HL-60 (cell line): Measurements from ENCODE around the gene SYT7.

Source experiments
- DNase-seq, 2 experiments: peaks; one replicate each; pipeline ENCODE4 v3.0.0-alpha.2; 2010 to 2020; ENCODE audit warnings: low read depth in 1 of 2, low spot score in 1 of 2
- H3K27ac ChIP-seq: fragments of 250-450 bp; sonication (Bioruptor Pico); replicated peaks from 2 replicates; pipeline ENCODE4 v1.5.1; 2020; ENCODE audit warnings: mild to moderate bottlenecking, moderate library complexity
- H3K27me3 ChIP-seq: fragments of 250-450 bp; sonication (Bioruptor Pico); 2 replicates; pipeline ENCODE4 v1.5.1; 2021; ENCODE audit warnings: mild to moderate bottlenecking, moderate library complexity; ENCODE audit not compliant: insufficient read depth, poor library complexity, severe bottlenecking
- H3K4me3 ChIP-seq: replicated peaks from 2 replicates; pipeline ENCODE4 v1.5.1; 2011; ENCODE audit warnings: mild to moderate bottlenecking, control low read depth, low read length; ENCODE audit not compliant: insufficient read depth
- GABPA ChIP-seq: IDR thresholded peaks from 2 replicates; pipeline ENCODE4 v1.6.1; 2012; ENCODE audit warnings: low read depth
- POLR2AphosphoS5 ChIP-seq: IDR thresholded peaks from 2 replicates; pipeline ENCODE4 v1.6.1; 2012; ENCODE audit warnings: low read depth
- SPI1 ChIP-seq: IDR thresholded peaks from 2 replicates; pipeline ENCODE4 v1.6.1; 2012; ENCODE audit warnings: low read depth, mild to moderate bottlenecking, borderline replicate concordance
- TF ChIP-seq, protein P1 (sequence below): IDR thresholded peaks from 2 replicates; pipeline ENCODE4 v1.6.1; 2012; ENCODE audit warnings: low read depth; ENCODE audit not compliant: insufficient replicate concordance
- TF ChIP-seq, protein P2 (sequence below): IDR thresholded peaks from one replicate; pipeline ENCODE4 v1.5.1; 2011; ENCODE audit warnings: low read length, control low read depth, inconsistent platforms; ENCODE audit not compliant: insufficient read depth

Gene SYT7

DNA sequence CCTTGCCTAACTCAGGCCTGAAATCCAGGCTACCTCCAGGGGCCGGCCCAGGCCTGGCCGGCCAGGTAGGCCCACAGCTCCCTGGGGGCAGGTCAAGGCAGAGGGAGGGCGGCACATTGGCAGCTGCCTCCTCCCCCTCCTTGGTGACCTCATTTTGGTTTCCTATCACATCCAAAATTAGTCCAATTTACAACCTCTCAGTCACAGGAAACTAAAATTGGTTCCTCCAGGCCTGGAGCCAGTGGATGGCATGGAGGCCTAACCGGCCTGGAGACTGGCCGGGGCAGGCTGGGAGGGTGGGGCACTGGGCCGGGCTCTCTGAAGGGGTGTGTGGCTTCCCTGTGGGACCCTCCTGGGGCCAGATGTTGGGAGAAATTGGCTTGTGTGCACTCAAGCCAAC is 36.4 kb downstream of the SYT7 start:
- no peak overlapping the region for H3K4me3 ChIP-seq
- no peak for DNase-seq
- TF ChIP-seq POLR2AphosphoS5 (no peak), GABPA (no peak), SPI1 (no peak)
- TF ChIP-seq, protein P1, sequence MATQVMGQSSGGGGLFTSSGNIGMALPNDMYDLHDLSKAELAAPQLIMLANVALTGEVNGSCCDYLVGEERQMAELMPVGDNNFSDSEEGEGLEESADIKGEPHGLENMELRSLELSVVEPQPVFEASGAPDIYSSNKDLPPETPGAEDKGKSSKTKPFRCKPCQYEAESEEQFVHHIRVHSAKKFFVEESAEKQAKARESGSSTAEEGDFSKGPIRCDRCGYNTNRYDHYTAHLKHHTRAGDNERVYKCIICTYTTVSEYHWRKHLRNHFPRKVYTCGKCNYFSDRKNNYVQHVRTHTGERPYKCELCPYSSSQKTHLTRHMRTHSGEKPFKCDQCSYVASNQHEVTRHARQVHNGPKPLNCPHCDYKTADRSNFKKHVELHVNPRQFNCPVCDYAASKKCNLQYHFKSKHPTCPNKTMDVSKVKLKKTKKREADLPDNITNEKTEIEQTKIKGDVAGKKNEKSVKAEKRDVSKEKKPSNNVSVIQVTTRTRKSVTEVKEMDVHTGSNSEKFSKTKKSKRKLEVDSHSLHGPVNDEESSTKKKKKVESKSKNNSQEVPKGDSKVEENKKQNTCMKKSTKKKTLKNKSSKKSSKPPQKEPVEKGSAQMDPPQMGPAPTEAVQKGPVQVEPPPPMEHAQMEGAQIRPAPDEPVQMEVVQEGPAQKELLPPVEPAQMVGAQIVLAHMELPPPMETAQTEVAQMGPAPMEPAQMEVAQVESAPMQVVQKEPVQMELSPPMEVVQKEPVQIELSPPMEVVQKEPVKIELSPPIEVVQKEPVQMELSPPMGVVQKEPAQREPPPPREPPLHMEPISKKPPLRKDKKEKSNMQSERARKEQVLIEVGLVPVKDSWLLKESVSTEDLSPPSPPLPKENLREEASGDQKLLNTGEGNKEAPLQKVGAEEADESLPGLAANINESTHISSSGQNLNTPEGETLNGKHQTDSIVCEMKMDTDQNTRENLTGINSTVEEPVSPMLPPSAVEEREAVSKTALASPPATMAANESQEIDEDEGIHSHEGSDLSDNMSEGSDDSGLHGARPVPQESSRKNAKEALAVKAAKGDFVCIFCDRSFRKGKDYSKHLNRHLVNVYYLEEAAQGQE = no peak
- TF ChIP-seq, protein P2, sequence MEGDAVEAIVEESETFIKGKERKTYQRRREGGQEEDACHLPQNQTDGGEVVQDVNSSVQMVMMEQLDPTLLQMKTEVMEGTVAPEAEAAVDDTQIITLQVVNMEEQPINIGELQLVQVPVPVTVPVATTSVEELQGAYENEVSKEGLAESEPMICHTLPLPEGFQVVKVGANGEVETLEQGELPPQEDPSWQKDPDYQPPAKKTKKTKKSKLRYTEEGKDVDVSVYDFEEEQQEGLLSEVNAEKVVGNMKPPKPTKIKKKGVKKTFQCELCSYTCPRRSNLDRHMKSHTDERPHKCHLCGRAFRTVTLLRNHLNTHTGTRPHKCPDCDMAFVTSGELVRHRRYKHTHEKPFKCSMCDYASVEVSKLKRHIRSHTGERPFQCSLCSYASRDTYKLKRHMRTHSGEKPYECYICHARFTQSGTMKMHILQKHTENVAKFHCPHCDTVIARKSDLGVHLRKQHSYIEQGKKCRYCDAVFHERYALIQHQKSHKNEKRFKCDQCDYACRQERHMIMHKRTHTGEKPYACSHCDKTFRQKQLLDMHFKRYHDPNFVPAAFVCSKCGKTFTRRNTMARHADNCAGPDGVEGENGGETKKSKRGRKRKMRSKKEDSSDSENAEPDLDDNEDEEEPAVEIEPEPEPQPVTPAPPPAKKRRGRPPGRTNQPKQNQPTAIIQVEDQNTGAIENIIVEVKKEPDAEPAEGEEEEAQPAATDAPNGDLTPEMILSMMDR = no peak
- H3K27me3 ChIP-seq = peaks cover 7% of the 10 kb centered on the region
- H3K27ac ChIP-seq = no peak overlapping the region

DNA sequence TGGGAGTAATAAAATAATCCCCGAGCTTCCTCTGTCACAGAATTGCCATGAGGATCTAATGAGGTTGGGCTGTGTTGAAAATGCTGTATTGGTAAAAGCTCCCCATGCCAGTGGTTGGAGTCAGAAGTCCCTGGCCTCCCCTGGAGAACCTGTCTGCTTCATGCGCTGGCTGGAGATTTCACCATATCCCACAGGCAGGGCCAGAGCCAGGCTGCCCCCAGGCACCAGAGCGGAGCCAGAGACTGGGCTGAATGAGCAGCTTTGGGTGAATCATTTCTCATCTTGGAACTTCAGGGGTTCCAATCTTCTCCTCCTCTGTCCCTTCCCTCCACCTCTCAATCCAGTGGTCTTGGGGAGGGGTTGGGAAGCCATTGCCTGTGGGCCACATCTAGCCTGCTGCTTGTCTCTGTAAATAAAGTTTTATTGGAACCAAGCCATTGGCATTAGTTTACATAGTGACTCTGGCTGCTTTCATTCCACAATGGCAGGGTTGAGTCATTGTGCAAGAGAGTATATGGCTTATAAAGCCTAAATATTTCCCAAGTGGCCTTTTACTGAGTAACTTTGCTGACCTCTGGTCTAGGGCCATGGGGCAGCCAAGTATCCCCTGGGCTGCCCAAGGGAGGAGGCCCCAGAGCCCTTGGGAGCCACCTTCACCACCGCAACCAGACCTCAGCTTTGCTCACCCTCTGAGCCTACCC is 37.1 kb downstream of the SYT7 start:
- H3K4me3 ChIP-seq = no peak overlapping the region
- TF ChIP-seq SPI1 (no peak), GABPA (no peak), POLR2AphosphoS5 (no peak)
- TF ChIP-seq, protein P1 = no peak
- TF ChIP-seq, protein P2 = no peak
- H3K27ac ChIP-seq = no peak overlapping the region
- H3K27me3 ChIP-seq = peaks cover 9% of the 10 kb centered on the region
- no peak for DNase-seq

DNA sequence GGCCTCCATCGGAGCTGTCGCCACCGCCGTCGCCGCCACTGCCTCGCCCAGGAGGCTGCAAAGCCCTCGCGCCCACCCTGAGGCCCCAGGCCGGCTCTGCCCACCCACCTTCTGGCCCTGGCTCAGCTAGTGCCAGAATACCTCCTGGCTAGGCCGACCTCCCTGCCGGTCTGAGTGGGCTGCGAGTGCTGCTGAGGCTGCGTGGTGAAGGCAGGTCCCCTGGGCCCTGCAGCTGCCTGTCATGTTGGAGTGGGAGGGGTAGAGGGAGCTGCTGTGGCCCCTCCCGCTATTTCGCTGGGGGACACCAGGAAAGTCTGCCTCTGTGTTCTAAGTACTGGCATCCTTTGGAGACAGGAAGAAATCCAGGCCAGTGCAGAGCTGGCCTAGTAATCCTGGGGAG is 38.2 kb downstream of the SYT7 start:
- H3K27ac ChIP-seq = no peak overlapping the region
- no peak overlapping the region for H3K4me3 ChIP-seq
- H3K27me3 ChIP-seq = peaks cover 9% of the 10 kb centered on the region
- DNase-seq = no peak
- TF ChIP-seq GABPA (no peak), SPI1 (no peak), POLR2AphosphoS5 (no peak)
- TF ChIP-seq, protein P2 = no peak
- TF ChIP-seq, protein P1 = no peak
